Mammary epithelial cell (primary cell): Measurements from ENCODE around the gene GNE.

ENCODE experiments used
- CTCF ChIP-seq, 2 donors: IDR thresholded peaks in 1 of 2; conservative IDR thresholded peaks in 1 of 2; 2 replicates each; pipeline ENCODE4 v1.5.1; 2011 to 2012; ENCODE audit warnings: inconsistent platforms in 2 of 2, low read length in 2 of 2, mild to moderate bottlenecking in 2 of 2, control low read depth in 1 of 2, low read depth in 1 of 2; ENCODE audit not compliant: insufficient read depth in 1 of 2; ENCODE audit errors: extremely low read depth in 1 of 2
- EZH2 ChIP-seq: IDR thresholded peaks from 2 replicates; pipeline ENCODE4 v1.6.1; 2012; ENCODE audit warnings: low read length, inconsistent platforms, borderline replicate concordance

GRCh38 chr9:36191686-36192085 lies 66.6 kb downstream of the GNE start:
- TF ChIP-seq CTCF (conservative IDR thresholded peaks at IDR 0.05 in 1 of 2, IDR thresholded peaks at IDR 0.05 in 1 of 2; ENCODE audit: extremely low read depth in 1 of 2, insufficient read depth in 1 of 2, low read depth in 1 of 2, low read length in 2 of 2) (no peak), EZH2 (no peak)
